Subcutaneous abdominal adipose tissue (tissue), 5 donors: ENCODE results near the gene CLPTM1L.

Experiments
- H3K27ac ChIP-seq: one replicate; pipeline ENCODE4 v1.7.0; 2013; ENCODE audit warnings: low read depth, mild to moderate bottlenecking, inconsistent platforms, low read length, moderate library complexity
- H3K27me3 ChIP-seq, 5 donors: one replicate each; pipeline ENCODE4 v1.7.0; 2013; ENCODE audit warnings: low read length in 5 of 5, inconsistent platforms in 1 of 5; ENCODE audit not compliant: control insufficient read depth in 5 of 5, insufficient read depth in 4 of 5
- H3K36me3 ChIP-seq, 5 donors: one replicate each; pipeline ENCODE4 v1.7.0; 2013; ENCODE audit warnings: low read length in 5 of 5; ENCODE audit not compliant: control insufficient read depth in 5 of 5, insufficient read depth in 5 of 5
- H3K4me1 ChIP-seq, 5 donors: one replicate each; pipeline ENCODE4 v1.7.0; 2013; ENCODE audit warnings: low read length in 5 of 5, mild to moderate bottlenecking in 3 of 5, moderate library complexity in 1 of 5; ENCODE audit not compliant: control insufficient read depth in 5 of 5, insufficient read depth in 5 of 5
- H3K4me3 ChIP-seq, 5 donors: one replicate each; pipeline ENCODE4 v1.7.0; 2013; ENCODE audit warnings: low read length in 5 of 5, low read depth in 1 of 5
- H3K9ac ChIP-seq, 5 donors: one replicate each; pipeline ENCODE4 v1.7.0; 2013; ENCODE audit warnings: low read length in 5 of 5, mild to moderate bottlenecking in 4 of 5, moderate library complexity in 3 of 5
- H3K9me3 ChIP-seq, 5 donors: one replicate each; pipeline ENCODE4 v1.7.0; 2013; ENCODE audit warnings: low read length in 5 of 5; ENCODE audit not compliant: control insufficient read depth in 5 of 5
- donor health status: healthy.
- donor health status: healthy.
- donor health status: healthy.
- donor health status: healthy.
- donor health status: healthy.

Gene CLPTM1L

GRCh38 chr5:1299961-1300360 is 44.9 kb downstream of the CLPTM1L start:
- H3K27me3 ChIP-seq, result peaks cover 7 to 13% (median 10%) of the 10 kb centered on the region in 5 donors
- peaks cover 0 to 7% (median 0%) of the 10 kb centered on the region in 5 donors for H3K9me3 ChIP-seq
- no peak overlapping the region for H3K27ac ChIP-seq
- no peaks in the 10 kb centered on the region for H3K4me1 ChIP-seq
- no peak overlapping the region for H3K9ac ChIP-seq
- H3K4me3 ChIP-seq, result no peak overlapping the region
- H3K36me3 ChIP-seq, result no peaks in the 10 kb centered on the region

GRCh38 chr5:1299511-1299850 is 45.4 kb downstream of the CLPTM1L start:
- no peaks in the 10 kb centered on the region for H3K36me3 ChIP-seq
- H3K27me3 ChIP-seq, result peaks cover 7 to 13% (median 11%) of the 10 kb centered on the region in 5 donors

GRCh38 chr5:1298723-1299510 is 46.0 kb downstream of the CLPTM1L start:
- H3K27me3 ChIP-seq, result peaks cover 13 to 17% (median 15%) of the 10 kb centered on the region in 5 donors
- no peak overlapping the region for H3K9ac ChIP-seq
- no peak overlapping the region for H3K27ac ChIP-seq
- H3K36me3 ChIP-seq, result no peaks in the 10 kb centered on the region
- peaks cover 0 to 6% (median 4%) of the 10 kb centered on the region in 5 donors for H3K4me1 ChIP-seq
- H3K4me3 ChIP-seq, result no peak overlapping the region
- peaks cover 0 to 7% (median 0%) of the 10 kb centered on the region in 5 donors for H3K9me3 ChIP-seq

More at GRCh38 chr5:1299511-1299850, 45.4 kb downstream of the CLPTM1L start:
- H3K4me1 ChIP-seq, result peaks cover 0 to 4% (median under 1%) of the 10 kb centered on the region in 5 donors
- H3K9me3 ChIP-seq, result peaks cover 0 to 7% (median 0%) of the 10 kb centered on the region in 5 donors
- H3K4me3 ChIP-seq, result no peak overlapping the region
- H3K9ac ChIP-seq, result no peak overlapping the region
- H3K27ac ChIP-seq, result no peak overlapping the region

- Histone ChIP-seq H3K27me3 (peaks cover 18 to 24% (median 21%) of the 10 kb centered on the region in 5 donors), H3K9me3 (peaks cover 0 to 5% (median 0%) of the 10 kb centered on the region in 5 donors)
These were observed 46.8 kb downstream of the CLPTM1L start for GRCh38 chr5:1298067-1298551.

GRCh38 chr5:1297243-1297642 is 47.7 kb downstream of the CLPTM1L start:
- Histone ChIP-seq H3K9ac (no peak overlapping the region), H3K9me3 (peaks cover 0 to 2% (median 0%) of the 10 kb centered on the region in 5 donors), H3K36me3 (no peaks in the 10 kb centered on the region), H3K4me3 (no peak overlapping the region), H3K27me3 (peaks cover 20 to 30% (median 24%) of the 10 kb centered on the region in 5 donors), H3K27ac (no peak overlapping the region), H3K4me1 (peaks cover 0 to 6% (median 4%) of the 10 kb centered on the region in 5 donors)

More at GRCh38 chr5:1298067-1298551, 46.8 kb downstream of the CLPTM1L start:
- Histone ChIP-seq H3K27ac (no peak overlapping the region), H3K36me3 (no peaks in the 10 kb centered on the region), H3K4me1 (peaks cover 0 to 6% (median 4%) of the 10 kb centered on the region in 5 donors), H3K4me3 (no peak overlapping the region), H3K9ac (no peak overlapping the region)

GRCh38 chr5:1295650-1296037 is 49.3 kb downstream of the CLPTM1L start:
- H3K4me3 ChIP-seq, result no peak overlapping the region
- no peak overlapping the region for H3K27ac ChIP-seq
- H3K4me1 ChIP-seq, result peaks cover 0 to 6% (median 4%) of the 10 kb centered on the region in 5 donors
- H3K9me3 ChIP-seq, result no peaks in the 10 kb centered on the region
- no peak overlapping the region for H3K9ac ChIP-seq
- peaks cover 27 to 36% (median 30%) of the 10 kb centered on the region in 5 donors for H3K27me3 ChIP-seq
- no peaks in the 10 kb centered on the region for H3K36me3 ChIP-seq

GRCh38 chr5:1294835-1295649 is 49.9 kb downstream of the CLPTM1L start, which contains the start of gene TERT:
TSS of gene TERT (minus strand) at chr5:1295068. CDS start at chr5:1294989, 79 bp downstream.
- Histone ChIP-seq H3K9ac (no peak within 1 kb of the TSS), H3K27me3 (peaks cover 27 to 38% (median 30%) of the 10 kb centered on the region in 5 donors), H3K36me3 (no peaks in the 10 kb centered on the region), H3K4me1 (peaks cover 0 to 6% (median 4%) of the 10 kb centered on the region in 5 donors), H3K4me3 (no peak within 1 kb of the TSS), H3K9me3 (no peaks in the 10 kb centered on the region), H3K27ac (no peak within 1 kb of the TSS)

GRCh38 chr5:1294206-1294834 is 50.6 kb downstream of the CLPTM1L start:
- Histone ChIP-seq H3K9ac (no peak overlapping the region), H3K36me3 (no peaks in the 10 kb centered on the region), H3K4me3 (no peak overlapping the region), H3K9me3 (no peaks in the 10 kb centered on the region), H3K27me3 (peaks cover 27 to 38% (median 28%) of the 10 kb centered on the region in 5 donors), H3K4me1 (peaks cover 0 to 6% (median 4%) of the 10 kb centered on the region in 5 donors), H3K27ac (no peak overlapping the region)

GRCh38 chr5:1293416-1294205 is 51.3 kb downstream of the CLPTM1L start:
- Histone ChIP-seq H3K36me3 (no peaks in the 10 kb centered on the region), H3K27ac (no peak overlapping the region), H3K9me3 (peaks cover under 1 to 2% (median 1%) of the 10 kb centered on the region in 5 donors), H3K9ac (no peak overlapping the region), H3K27me3 (peaks cover 27 to 44% (median 27%) of the 10 kb centered on the region in 5 donors), H3K4me3 (no peak overlapping the region), H3K4me1 (peaks cover 0 to 6% (median 4%) of the 10 kb centered on the region in 5 donors)
